ENCODE measurements around the gene CARD10. TPM values are rescaled to one million over a fixed set of nuclear protein-coding genes. Genes with fewer than 3 reads are reported as not detected.

CARD10 gene
- 1 to 10 TPM; 4.2 to 5.8 TPM for total RNA-seq

DNA sequence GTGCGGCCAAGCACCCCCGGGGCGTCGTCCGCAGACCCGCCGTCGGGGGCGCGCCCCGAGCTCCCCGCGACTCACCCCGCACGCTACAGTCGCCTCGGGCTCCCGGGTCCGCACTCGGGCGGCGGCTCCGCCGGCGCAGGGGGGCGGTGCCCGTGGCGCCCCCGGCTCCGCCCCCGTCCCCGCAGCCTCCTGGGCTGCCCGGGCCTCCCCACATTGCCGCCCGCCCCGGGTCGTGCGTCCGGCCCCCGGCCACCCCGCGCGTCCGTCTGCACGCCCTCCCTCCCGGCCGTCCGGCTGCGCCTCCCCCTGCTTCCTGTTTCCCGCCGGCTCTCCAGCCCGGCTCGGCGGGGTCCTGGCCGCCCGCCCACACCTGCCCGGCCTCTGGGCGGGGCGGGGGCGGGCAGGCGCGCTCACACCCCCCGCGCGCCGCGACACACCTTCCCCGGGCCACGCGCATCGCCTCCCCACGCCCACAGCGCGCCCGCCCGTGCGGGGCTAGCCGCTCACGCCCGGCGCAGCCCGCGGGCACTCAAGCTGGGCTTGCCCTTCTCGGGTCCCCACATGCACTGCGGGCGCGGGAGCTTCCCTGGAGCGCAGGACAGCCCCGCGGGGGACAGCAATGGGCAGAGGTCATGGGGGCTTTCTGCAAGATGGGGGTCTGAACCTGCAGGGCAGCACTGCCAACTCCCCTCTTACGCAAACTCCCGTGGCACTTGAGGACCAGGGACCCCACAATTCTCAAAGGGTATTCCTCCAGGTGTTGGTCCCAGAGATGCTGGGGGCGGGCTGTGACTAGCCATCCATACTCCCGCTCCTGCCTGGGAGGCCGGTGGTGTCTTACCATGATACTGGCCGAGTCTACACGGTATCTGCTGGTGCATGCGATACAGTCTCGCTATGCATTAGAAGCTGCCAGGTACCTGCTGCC, at the start of gene CARD10:
CARD10 (minus strand) TSS at position 148 of the 928 bp plus-strand sequence. CDS start 215 bp downstream, outside the sequence.
- Histone ChIP-seq H3K27me3 (no peaks in the 10 kb centered on the region), H3K9me3 (no peaks in the 10 kb centered on the region), H3K36me3 (no peaks in the 10 kb centered on the region), H3K4me3 (peak within 1 kb of the TSS; percentile 48 to 60), H3K4me1 (peaks cover 0 to 24% of the 10 kb centered on the region in 2 donors), H3K27ac (peak within 1 kb of the TSS; percentile 18 to 54)
- TF ChIP-seq, protein P1, sequence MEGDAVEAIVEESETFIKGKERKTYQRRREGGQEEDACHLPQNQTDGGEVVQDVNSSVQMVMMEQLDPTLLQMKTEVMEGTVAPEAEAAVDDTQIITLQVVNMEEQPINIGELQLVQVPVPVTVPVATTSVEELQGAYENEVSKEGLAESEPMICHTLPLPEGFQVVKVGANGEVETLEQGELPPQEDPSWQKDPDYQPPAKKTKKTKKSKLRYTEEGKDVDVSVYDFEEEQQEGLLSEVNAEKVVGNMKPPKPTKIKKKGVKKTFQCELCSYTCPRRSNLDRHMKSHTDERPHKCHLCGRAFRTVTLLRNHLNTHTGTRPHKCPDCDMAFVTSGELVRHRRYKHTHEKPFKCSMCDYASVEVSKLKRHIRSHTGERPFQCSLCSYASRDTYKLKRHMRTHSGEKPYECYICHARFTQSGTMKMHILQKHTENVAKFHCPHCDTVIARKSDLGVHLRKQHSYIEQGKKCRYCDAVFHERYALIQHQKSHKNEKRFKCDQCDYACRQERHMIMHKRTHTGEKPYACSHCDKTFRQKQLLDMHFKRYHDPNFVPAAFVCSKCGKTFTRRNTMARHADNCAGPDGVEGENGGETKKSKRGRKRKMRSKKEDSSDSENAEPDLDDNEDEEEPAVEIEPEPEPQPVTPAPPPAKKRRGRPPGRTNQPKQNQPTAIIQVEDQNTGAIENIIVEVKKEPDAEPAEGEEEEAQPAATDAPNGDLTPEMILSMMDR (IDR thresholded peaks at IDR 0.05): no peak
- no peak for DNase-seq (ENCODE audit: low spot score)

DNA sequence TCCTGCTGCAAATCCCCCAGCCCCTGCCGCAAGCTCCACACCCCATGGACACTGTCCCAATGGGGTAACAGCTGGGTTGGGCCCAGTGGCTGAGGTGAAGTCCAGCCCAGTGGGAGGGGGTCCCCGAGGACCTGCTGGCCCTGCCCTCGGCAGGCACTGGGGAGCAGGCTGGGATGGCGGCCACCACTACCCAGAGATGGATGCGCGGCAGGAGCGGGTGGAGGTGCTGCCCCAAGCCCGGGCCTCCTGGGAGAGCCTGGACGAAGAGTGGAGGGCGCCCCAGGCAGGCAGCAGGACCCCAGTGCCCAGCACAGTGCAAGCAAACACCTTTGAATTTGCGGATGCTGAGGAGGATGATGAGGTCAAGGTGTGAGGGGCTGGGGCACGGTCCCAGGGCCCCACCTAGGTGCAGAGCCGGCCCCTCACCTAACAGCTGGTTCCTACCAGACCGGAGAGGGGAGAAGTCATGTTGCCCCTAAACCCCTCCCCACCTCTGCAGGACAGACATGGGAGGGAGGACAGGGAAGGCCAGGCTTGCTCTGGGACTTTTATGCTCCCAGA, 49.3 kb upstream of the CARD10 start:
- Histone ChIP-seq H3K27ac (peak overlapping the region in 1 of 2 donors; percentile 16), H3K36me3 (peaks cover 14% of the 10 kb centered on the region), H3K27me3 (no peaks in the 10 kb centered on the region), H3K9me3 (no peaks in the 10 kb centered on the region), H3K4me3 (no peak overlapping the region), H3K4me1 (peaks cover 0 to 52% of the 10 kb centered on the region in 2 donors)
- TF ChIP-seq, protein P1 (IDR thresholded peaks at IDR 0.05): no peak
- no peak for DNase-seq (ENCODE audit: low spot score)

DNA sequence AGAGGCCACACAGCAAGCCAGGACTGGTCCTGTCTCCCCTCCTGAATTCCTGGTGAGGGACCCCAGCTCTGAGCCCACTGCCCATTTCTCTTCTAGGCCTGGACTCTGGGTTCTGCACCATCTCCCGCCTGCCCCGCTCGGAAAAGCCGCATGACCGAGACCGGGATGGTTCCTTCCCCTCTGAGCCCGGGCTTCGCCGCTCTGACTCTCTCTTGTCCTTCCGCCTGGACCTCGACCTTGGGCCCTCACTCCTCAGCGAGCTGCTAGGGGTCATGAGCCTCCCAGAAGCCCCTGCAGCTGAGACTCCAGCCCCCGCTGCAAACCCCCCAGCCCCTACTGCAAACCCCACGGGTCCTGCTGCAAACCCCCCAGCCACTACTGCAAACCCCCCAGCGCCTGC, 48.8 kb upstream of the CARD10 start:
- Histone ChIP-seq H3K4me1 (peaks cover 0 to 58% of the 10 kb centered on the region in 2 donors), H3K9me3 (no peaks in the 10 kb centered on the region), H3K27ac (no peak overlapping the region), H3K4me3 (no peak overlapping the region), H3K36me3 (peaks cover 14% of the 10 kb centered on the region), H3K27me3 (no peaks in the 10 kb centered on the region)
- TF ChIP-seq, protein P1 (IDR thresholded peaks at IDR 0.05): no peak
- DNase-seq (ENCODE audit: low spot score): no peak

GRCh38 chr22:37566903-37567798, 47.9 kb upstream of the CARD10 start:
- DNase-seq (ENCODE audit: low spot score): peak; percentile 77
- H3K9me3 ChIP-seq: no peaks in the 10 kb centered on the region
- H3K4me3 ChIP-seq: no peak overlapping the region
- peaks cover 0 to 66% of the 10 kb centered on the region in 2 donors for H3K4me1 ChIP-seq
- TF ChIP-seq, protein P1 (IDR thresholded peaks at IDR 0.05): peak; percentile 96 to 98
- H3K27ac ChIP-seq: peak overlapping the region; percentile 34 to 44
- H3K36me3 ChIP-seq: peaks cover 14% of the 10 kb centered on the region
- H3K27me3 ChIP-seq: no peaks in the 10 kb centered on the region

- Histone ChIP-seq H3K36me3 (peaks cover 14% of the 10 kb centered on the region), H3K4me3 (no peak overlapping the region), H3K27ac (peak overlapping the region; percentile 34 to 44)
Measured at GRCh38 chr22:37566329-37566837, 47.2 kb upstream of the CARD10 start.

More at GRCh38 chr22:37566329-37566837, 47.2 kb upstream of the CARD10 start:
- no peak for DNase-seq (ENCODE audit: low spot score)
- no peaks in the 10 kb centered on the region for H3K9me3 ChIP-seq
- H3K27me3 ChIP-seq: no peaks in the 10 kb centered on the region
- TF ChIP-seq, protein P1 (IDR thresholded peaks at IDR 0.05): no peak
- peaks cover 0 to 74% of the 10 kb centered on the region in 2 donors for H3K4me1 ChIP-seq

Data from right atrium auricular region (tissue), 2 donors.